Right lobe of liver (tissue), 4 donors: ENCODE results near the gene ASXL1.

Experiments
- POLR2A ChIP-seq: fragments of 450-650 bp; IDR thresholded peaks from one replicate; pipeline ENCODE4 v1.6.1; 2017; ENCODE audit warnings: antibody characterized with exemption, mild to moderate bottlenecking
- TF ChIP-seq, protein P1 (sequence below), 4 donors: fragments of 200-600 bp in 3 of 4; fragments of 450-650 bp in 1 of 4; IDR thresholded peaks; one replicate each; pipeline versions ENCODE4 v1.5.1 to v1.8.0; 2016 to 2022; ENCODE audit warnings: antibody characterized with exemption in 4 of 4, mild to moderate bottlenecking in 2 of 4
- donor health status: DM: no; HTN: no; CAD: no.
- donor health status: DM: no; HTN: no; CAD: no.
- donor health status: DM: no; HTN: yes; CAD: no.

DNA sequence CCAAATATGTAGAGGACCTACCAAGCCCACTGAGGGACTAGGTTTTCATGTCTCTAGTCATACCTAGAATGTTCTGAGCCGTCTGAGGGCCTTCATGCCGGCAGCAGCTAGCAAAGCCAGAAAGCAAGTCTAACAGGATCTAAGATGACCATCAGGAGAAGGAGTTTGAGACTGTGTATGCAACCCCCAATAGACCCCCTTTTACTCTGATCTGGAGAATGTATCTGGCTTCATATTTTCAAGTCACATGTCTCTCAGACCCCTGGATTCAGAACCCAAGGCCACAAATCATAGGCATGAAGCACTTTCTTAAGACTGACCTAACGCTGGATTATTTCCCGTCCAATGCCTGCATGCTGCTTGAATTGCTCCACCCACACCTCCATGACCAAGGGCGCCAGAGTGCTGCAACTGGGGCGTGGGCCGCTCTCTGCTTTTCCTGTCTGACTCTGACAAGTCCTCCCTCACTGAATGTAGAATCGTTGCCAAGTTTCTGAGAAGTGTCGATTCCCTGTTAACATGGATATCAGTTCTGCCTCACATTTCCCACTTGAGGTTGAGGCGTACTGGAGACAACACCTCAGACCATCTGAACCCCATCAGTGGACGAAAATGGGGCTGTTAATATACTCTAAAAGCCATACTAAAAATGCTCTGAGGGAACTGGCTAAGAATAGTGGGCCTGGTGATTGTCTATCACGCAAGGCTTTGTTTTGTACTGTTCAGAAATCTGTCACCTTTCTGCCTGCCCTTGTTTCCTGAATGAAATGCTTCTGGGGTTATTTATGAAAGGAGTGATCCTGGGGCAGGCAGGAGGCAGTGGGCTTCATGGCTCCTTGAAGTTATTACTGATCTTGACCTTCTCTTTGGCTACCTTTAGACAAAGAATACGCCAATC, 23.9 kb upstream of the ASXL1 start:
- TF ChIP-seq, protein P1, sequence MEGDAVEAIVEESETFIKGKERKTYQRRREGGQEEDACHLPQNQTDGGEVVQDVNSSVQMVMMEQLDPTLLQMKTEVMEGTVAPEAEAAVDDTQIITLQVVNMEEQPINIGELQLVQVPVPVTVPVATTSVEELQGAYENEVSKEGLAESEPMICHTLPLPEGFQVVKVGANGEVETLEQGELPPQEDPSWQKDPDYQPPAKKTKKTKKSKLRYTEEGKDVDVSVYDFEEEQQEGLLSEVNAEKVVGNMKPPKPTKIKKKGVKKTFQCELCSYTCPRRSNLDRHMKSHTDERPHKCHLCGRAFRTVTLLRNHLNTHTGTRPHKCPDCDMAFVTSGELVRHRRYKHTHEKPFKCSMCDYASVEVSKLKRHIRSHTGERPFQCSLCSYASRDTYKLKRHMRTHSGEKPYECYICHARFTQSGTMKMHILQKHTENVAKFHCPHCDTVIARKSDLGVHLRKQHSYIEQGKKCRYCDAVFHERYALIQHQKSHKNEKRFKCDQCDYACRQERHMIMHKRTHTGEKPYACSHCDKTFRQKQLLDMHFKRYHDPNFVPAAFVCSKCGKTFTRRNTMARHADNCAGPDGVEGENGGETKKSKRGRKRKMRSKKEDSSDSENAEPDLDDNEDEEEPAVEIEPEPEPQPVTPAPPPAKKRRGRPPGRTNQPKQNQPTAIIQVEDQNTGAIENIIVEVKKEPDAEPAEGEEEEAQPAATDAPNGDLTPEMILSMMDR (IDR thresholded peaks at IDR 0.05), result no peak
- no peak for TF ChIP-seq POLR2A
